Stimulated activated CD8-positive, alpha-beta memory T cell treated with anti-CD3 and anti-CD28 coated beads, Interleukin-12 subunit alpha, Interleukin-12 subunit beta, amount 100 ng/mL, for 1 hour (primary cell): ENCODE data around the gene SQOR.
"Not testable (repeated sequence)": the region's sequence is repeated elsewhere in the genome, so short reads cannot be mapped to it uniquely, and the experiment has no call there.

ENCODE experiments used
- DNase-seq: peaks from one replicate; pipeline ENCODE4 v3.0.0-alpha.2; 2020; ENCODE audit warnings: low read depth

The SQOR gene

GRCh38 chr15:45631776-45632175 is 3.1 kb upstream of the SQOR start:
- DNase-seq = no peak

GRCh38 chr15:45635191-45635638 is 386 bp downstream of the SQOR start:
- DNase-seq = peak; percentile 49

DNA sequence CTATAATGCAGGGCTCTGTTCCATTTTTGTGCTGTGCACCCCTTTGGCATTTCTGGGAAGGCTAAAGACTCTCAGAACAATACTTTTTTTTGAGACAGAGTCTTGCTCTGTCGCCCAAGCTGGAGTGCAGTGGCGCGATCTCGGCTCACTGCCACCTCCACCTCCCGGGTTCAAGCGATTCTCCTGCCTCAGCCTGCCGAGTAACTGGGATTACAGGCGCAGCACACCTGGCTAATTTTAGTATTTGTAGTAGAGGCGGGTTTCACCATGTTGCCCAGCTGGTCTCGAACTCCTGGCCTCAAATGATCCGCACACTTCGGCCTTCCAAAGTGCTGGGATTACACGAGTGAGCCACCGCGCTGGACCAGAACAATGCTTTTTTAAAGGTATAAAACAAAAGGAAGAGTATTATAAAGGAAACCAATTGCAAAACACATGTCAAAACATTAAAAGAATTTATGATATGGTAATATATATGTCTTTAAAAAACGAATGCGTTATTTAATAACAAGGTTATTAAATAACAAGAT is 999 bp downstream of the SQOR start:
- no peak for DNase-seq

DNA sequence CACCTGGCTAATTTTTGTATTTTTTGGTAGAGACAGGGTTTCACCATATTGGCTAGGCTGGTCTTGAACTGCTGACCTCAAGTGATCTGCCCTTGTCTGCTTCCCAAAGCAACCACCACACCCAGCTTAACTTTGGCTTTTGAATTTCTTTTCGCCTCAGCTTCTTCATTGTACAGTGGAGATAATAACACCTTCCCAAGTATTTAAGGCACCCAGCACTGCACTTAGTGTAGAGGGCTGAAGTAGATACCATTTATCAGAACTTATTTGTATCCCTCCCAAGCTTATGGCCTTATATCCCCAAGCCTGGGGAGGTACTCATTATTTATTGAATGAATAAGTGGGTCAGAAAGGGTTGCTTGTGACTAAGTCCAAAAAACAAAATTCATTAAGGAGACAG is 2.3 kb downstream of the SQOR start:
- no peak for DNase-seq

GRCh38 chr15:45637552-45638033 is 2.8 kb downstream of the SQOR start:
- DNase-seq = peak; percentile 24

DNA sequence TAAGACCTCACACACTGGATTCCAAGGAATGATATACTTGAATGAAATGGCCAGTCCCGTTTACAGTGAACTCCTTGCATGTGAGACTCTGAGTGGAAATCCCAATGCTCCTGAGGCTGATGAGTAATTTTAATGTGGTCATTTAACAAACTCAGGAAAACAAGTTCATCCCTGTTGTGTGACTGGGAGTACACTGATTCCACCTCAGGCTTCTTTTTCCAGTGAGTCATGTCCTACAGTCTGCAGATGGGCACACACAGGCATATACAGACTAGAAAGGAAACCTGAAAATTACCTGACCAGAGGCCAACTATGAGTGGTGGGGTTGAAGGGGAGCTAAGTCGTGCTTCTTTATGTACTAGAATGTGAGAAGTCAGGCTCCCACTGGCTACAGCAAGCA is 5.8 kb downstream of the SQOR start:
- no peak for DNase-seq

GRCh38 chr15:45641374-45641781 is 6.5 kb downstream of the SQOR start:
- DNase-seq = no peak

- no peak for DNase-seq
These were observed 7.4 kb downstream of the SQOR start for GRCh38 chr15:45641999-45642932.

DNA sequence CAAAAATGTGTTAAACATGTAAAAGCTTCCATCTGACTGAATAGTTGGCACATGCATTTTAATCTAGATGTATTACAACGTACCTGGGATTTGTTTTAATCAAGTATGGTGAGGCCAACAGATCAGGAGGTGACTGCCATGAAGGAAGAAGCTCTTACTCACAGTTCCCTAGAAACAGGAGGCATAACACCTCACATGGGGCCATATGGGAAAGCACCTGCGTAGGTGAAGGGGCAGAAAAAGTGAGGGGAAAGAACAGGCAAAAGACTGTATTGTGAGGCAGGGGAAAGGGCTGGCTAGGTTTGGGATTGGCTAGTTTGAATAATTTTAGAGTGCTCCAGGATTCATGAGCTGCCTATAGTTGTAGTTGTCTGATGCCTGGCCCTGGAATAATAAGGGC is 9.6 kb downstream of the SQOR start:
- no peak for DNase-seq

- DNase-seq = no peak
These were observed 10.5 kb downstream of the SQOR start for GRCh38 chr15:45645026-45645980.

GRCh38 chr15:45646220-45646619 is 11.4 kb downstream of the SQOR start:
- no peak for DNase-seq

- no peak for DNase-seq
These were observed 13.0 kb downstream of the SQOR start for GRCh38 chr15:45647828-45648227.

DNA sequence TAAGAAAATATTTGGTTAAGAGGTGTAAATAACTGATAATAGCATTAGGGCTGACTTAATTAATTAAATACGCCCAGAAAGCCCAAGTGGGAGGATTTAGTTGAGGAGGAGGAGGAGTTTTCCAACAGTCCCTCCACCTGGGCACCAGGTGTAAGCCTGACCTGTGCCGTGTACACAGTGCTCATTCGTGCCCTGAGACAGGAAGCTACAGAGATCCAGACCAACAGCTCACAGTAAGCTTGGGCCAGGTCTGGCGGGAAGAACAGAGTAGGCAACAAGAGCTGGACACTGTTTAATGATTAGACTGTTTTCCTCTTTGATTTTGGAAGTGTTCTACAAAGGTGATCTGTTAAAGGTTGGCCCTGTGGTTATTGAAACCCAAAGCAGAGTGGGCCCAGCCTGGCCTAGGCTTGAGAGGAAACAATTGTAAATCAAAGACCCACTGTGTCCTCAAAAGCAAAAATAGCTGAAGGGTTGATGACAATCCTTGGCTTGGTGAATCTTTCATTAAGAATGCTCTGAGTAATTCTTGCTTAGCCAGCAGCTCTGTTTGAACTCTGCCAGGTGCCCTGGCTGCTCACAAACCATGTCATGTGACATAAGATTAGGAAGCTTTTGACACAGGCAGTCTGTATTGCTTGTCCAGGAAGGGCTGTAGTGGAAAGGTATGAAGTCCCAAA is 13.8 kb downstream of the SQOR start:
- no peak for DNase-seq

DNA sequence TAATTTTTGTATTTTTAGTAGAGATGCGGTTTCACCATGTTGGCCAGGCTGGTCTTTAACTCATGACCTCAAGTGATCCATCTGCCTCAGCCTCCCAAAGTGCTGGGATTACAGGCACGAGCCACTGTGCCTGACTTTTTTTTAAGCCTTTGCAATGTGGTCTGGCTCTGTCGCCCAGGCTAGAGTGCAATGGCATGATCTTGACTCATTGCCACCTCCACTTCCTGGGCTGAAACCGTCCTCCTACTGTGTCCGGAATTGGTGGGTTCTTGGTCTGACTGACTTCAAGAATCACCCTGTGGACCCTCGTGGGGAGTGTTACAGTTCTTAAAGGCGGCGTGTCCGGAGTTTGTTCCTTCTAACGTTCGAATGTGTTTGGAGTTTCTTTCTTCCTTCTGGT is 15.2 kb downstream of the SQOR start:
- not testable (repeated sequence) for DNase-seq

GRCh38 chr15:45650889-45651525 is 16.2 kb downstream of the SQOR start:
- no peak for DNase-seq

GRCh38 chr15:45653702-45654424 is 19.0 kb downstream of the SQOR start:
- DNase-seq = no peak

- no peak for DNase-seq
These were observed 19.9 kb downstream of the SQOR start for GRCh38 chr15:45654749-45655148.

GRCh38 chr15:45657254-45657653 is 22.4 kb downstream of the SQOR start:
- no peak for DNase-seq

- DNase-seq = no peak
These were observed 23.1 kb downstream of the SQOR start for GRCh38 chr15:45657764-45658545.
